Gastrocnemius medialis (tissue), 4 donors: ENCODE results near the gene HMMR. TPM values are rescaled to one million over a fixed set of nuclear protein-coding genes. Genes with fewer than 3 reads are reported as not detected.

Source experiments
- ATAC-seq, 2 donors: fragments of 150-250 bp; one replicate each; pipeline ENCODE4 v1.9.1; 2016
- DNase-seq, 2 donors: peaks; one replicate each; pipeline ENCODE4 v3.0.0-alpha.2; 2019
- H3K27ac ChIP-seq, 4 donors: fragments of 200-600 bp; sonication (generic); 1 replicate in 1 of 4; 2 replicates in 3 of 4; pipeline ENCODE4 v1.5.1; 2016 to 2018; ENCODE audit warnings: mild to moderate bottlenecking in 2 of 4, moderate library complexity in 1 of 4
- H3K27me3 ChIP-seq, 3 donors: fragments of 200-600 bp; sonication (generic) in 2 of 3; 1 replicate in 1 of 3; 2 replicates in 2 of 3; pipeline versions ENCODE4 v1.5.1 to v1.6.0; 2016 to 2019; ENCODE audit warnings: mild to moderate bottlenecking in 1 of 3, moderate library complexity in 1 of 3
- H3K36me3 ChIP-seq, 2 donors: fragments of 200-600 bp; sonication (generic) in 1 of 2; one replicate each; pipeline ENCODE4 v1.5.1; 2017 to 2018
- H3K4me1 ChIP-seq, 2 donors: fragments of 200-600 bp; sonication (generic) in 1 of 2; one replicate each; pipeline ENCODE4 v1.5.1; 2016 to 2017; ENCODE audit warnings: mild to moderate bottlenecking in 2 of 2
- H3K4me3 ChIP-seq, 4 donors: fragments of 200-600 bp; sonication (generic) in 3 of 4; 1 replicate in 1 of 4; 2 replicates in 3 of 4; pipeline ENCODE4 v1.5.1; 2016 to 2019; ENCODE audit warnings: mild to moderate bottlenecking in 2 of 4
- H3K9me3 ChIP-seq, 3 donors: fragments of 200-600 bp; sonication (generic) in 2 of 3; 1 replicate in 1 of 3; 2 replicates in 2 of 3; pipeline ENCODE4 v1.5.1; 2016 to 2019
- POLR2A ChIP-seq, 2 donors: fragments of 450-650 bp; IDR thresholded peaks; one replicate each; pipeline ENCODE4 v1.6.1; 2017; ENCODE audit warnings: antibody characterized with exemption in 2 of 2, mild to moderate bottlenecking in 2 of 2, moderate library complexity in 2 of 2
- in situ Hi-C, 4 donors: fragments of 200-750 bp; cut with MboI; loops; one replicate each; pipeline versions ENCODE4 v1.15.0 to v1.8.0; 2017; ENCODE audit warnings: low sequenced_read_pairs in 4 of 4
- intact Hi-C: fragments of 100-400 bp; cut with DNase I; formaldehyde crosslinking; loops from one replicate; pipeline ENCODE4 v1.15.1; 2023; ENCODE audit warnings: low total_unique reads
- total RNA-seq, 4 donors: library from RNA; depleted of rRNA; stranded (reverse); fragments of >200 nt; gene quantifications; one replicate each; pipeline versions ENCODE4 v1.1.0 to v1.2.3, GENCODE V29; 2016
- TF ChIP-seq, protein P1 (sequence below), 5 experiments: fragments of 450-650 bp in 3 of 5; fragments of 200-600 bp in 2 of 5; sonication (generic) in 2 of 5; IDR thresholded peaks in 4 of 5; conservative IDR thresholded peaks in 1 of 5; 1 replicate in 4 of 5; 2 replicates in 1 of 5; pipeline ENCODE4 v1.5.1; 2016 to 2019; ENCODE audit warnings: antibody characterized with exemption in 5 of 5, mild to moderate bottlenecking in 3 of 5, moderate library complexity in 3 of 5

Gene HMMR
- total RNA-seq, 4 donors from 2014 or later, result 0.12 to 1.3 (median 0.55) TPM

DNA sequence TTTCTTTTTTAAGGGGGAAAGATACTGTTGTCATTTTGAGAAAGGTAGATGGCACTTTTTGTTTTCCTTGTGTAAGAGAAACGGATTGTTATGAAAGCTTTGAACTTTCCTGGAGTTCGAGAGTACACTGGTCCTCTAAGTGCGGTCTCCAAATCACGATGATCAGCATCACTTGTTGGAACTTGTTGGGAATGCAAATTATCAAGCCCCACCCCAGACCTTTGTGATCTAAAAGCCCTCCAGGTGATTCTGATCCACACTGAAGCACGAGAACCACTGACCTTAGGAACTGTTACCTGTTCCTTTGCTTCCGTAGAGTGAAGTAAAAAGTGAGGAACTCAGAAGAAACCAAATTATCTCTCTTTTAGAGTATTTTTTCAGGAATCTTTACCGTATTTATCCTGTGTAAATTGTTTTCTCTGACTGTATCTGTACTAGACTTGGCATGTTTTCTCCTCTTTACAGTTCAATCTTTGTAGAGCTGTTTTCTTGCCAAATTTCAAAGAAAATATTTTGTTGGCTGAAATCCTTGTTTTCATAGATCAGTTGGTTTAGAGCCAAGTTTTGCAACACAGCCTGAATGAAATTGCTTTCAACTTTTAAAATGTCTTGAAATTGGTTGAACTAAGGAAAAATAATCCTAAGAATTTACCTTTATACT, 49.0 kb downstream of the HMMR start:
- H3K27me3 ChIP-seq, result no peaks in the 10 kb centered on the region
- no peak for ATAC-seq
- peaks cover 48 to 54% of the 10 kb centered on the region in 2 donors for H3K4me1 ChIP-seq
- no peak for TF ChIP-seq POLR2A (IDR thresholded peaks at IDR 0.05)
- TF ChIP-seq, protein P1, sequence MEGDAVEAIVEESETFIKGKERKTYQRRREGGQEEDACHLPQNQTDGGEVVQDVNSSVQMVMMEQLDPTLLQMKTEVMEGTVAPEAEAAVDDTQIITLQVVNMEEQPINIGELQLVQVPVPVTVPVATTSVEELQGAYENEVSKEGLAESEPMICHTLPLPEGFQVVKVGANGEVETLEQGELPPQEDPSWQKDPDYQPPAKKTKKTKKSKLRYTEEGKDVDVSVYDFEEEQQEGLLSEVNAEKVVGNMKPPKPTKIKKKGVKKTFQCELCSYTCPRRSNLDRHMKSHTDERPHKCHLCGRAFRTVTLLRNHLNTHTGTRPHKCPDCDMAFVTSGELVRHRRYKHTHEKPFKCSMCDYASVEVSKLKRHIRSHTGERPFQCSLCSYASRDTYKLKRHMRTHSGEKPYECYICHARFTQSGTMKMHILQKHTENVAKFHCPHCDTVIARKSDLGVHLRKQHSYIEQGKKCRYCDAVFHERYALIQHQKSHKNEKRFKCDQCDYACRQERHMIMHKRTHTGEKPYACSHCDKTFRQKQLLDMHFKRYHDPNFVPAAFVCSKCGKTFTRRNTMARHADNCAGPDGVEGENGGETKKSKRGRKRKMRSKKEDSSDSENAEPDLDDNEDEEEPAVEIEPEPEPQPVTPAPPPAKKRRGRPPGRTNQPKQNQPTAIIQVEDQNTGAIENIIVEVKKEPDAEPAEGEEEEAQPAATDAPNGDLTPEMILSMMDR (IDR thresholded peaks at IDR 0.05 in 4 of 5, conservative IDR thresholded peaks at IDR 0.05 in 1 of 5), result no peak
- intact Hi-C loops, result no loop called here
- peaks cover 0 to 25% of the 10 kb centered on the region in 2 donors for H3K36me3 ChIP-seq
- peak overlapping the region; percentile 26 to 88 (median 38) for H3K4me3 ChIP-seq
- no peaks in the 10 kb centered on the region for H3K9me3 ChIP-seq
- DNase-seq, result peak in 1 of 2 donors; percentile 32
- in situ Hi-C loops, result loop anchor here in 1 of 4 donors (10.0 kb wide), 1 partner anchor 55 kb away; no protein-coding TSS in a partner anchor
- peak overlapping the region; percentile 92 to 98 (median 96) for H3K27ac ChIP-seq

DNA sequence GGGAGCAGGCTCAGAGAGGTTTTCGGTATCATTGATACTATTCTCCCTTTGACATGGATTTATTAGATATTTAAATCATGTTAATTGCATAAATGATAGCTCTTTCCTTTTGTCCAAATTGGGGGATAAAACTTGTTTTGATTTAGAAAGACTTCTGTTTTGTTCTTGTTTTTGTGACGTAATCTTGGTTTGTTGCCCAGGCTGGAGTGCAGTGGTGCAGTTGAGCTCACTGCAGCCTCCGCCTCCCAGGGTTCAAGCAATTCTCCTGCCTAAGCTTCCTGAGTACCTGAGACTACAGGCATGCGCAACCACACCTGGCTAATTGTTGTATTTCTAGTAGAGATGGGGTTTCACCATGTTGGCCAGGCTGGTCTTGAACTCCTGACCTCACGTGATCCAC, 52.1 kb downstream of the HMMR start:
- peaks cover 41 to 45% of the 10 kb centered on the region in 2 donors for H3K4me1 ChIP-seq
- in situ Hi-C loops, result loop anchor here in 1 of 4 donors (5.0 kb wide), 1 partner anchor 55 kb away; no protein-coding TSS in a partner anchor
- H3K4me3 ChIP-seq, result no peak overlapping the region
- DNase-seq, result no peak
- no peak for ATAC-seq
- TF ChIP-seq, protein P1 (IDR thresholded peaks at IDR 0.05 in 4 of 5, conservative IDR thresholded peaks at IDR 0.05 in 1 of 5), result no peak
- no peak for TF ChIP-seq POLR2A (IDR thresholded peaks at IDR 0.05)
- H3K36me3 ChIP-seq, result peaks cover 0 to 51% of the 10 kb centered on the region in 2 donors
- no peaks in the 10 kb centered on the region for H3K9me3 ChIP-seq
- intact Hi-C loops, result no loop called here
- H3K27me3 ChIP-seq, result no peaks in the 10 kb centered on the region
- H3K27ac ChIP-seq, result no peak overlapping the region

DNA sequence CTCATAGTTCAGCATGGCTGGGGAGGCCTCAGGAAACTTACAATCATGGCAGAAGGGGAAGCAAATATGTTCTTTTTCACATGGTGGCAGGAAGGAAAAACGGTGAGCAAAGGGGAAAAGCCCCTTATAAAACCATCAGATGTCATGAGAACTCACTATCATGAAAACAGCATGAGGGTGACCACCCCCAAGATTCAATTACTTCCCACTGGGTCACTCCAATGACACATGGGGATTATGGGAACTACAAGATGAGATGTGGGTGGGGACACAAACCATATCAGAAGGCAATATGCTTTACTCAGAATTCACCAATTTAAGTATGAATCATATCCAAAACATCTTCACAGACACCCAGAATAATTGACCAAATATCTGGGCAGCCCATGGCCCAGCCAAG, 64.7 kb downstream of the HMMR start:
- Histone ChIP-seq H3K36me3 (peaks cover 0 to 7% of the 10 kb centered on the region in 2 donors), H3K27me3 (no peaks in the 10 kb centered on the region), H3K4me1 (no peaks in the 10 kb centered on the region), H3K4me3 (no peak overlapping the region), H3K27ac (no peak overlapping the region), H3K9me3 (no peaks in the 10 kb centered on the region)
- TF ChIP-seq, protein P1 (IDR thresholded peaks at IDR 0.05 in 4 of 5, conservative IDR thresholded peaks at IDR 0.05 in 1 of 5), result no peak
- no peak for TF ChIP-seq POLR2A (IDR thresholded peaks at IDR 0.05)
- intact Hi-C loops (no loop called here), in situ Hi-C loops (no loop called here)
- ATAC-seq (no peak), DNase-seq (no peak)

DNA sequence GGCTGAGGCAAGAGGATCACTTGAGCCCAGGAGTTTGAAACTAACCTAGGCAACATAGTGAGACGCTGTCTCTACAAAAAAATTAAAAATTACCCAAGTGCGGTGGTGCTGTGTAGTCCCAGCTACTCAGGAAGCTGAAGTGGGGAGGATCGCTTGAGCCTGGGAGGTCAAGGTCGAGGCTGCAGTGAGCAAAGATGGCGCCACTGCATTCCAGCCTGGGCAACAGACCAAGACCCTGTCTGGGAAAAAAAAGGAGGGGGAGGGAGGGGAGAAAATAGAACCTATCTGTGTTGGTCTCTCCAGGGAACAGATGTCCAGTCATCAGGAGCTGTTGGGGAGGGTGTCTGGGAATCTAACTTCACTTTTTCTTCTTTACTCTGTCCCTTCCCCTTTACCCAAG, 69.3 kb downstream of the HMMR start:
- Histone ChIP-seq H3K36me3 (no peaks in the 10 kb centered on the region), H3K4me3 (no peak overlapping the region), H3K27me3 (no peaks in the 10 kb centered on the region), H3K9me3 (no peaks in the 10 kb centered on the region), H3K27ac (no peak overlapping the region), H3K4me1 (no peaks in the 10 kb centered on the region)
- ATAC-seq, result no peak
- intact Hi-C loops (no loop called here), in situ Hi-C loops (no loop called here)
- no peak for TF ChIP-seq POLR2A (IDR thresholded peaks at IDR 0.05)
- TF ChIP-seq, protein P1 (IDR thresholded peaks at IDR 0.05 in 4 of 5, conservative IDR thresholded peaks at IDR 0.05 in 1 of 5), result no peak
- no peak for DNase-seq
